ENCODE results near the gene KCNQ1OT1.

KCNQ1OT1 gene

DNA sequence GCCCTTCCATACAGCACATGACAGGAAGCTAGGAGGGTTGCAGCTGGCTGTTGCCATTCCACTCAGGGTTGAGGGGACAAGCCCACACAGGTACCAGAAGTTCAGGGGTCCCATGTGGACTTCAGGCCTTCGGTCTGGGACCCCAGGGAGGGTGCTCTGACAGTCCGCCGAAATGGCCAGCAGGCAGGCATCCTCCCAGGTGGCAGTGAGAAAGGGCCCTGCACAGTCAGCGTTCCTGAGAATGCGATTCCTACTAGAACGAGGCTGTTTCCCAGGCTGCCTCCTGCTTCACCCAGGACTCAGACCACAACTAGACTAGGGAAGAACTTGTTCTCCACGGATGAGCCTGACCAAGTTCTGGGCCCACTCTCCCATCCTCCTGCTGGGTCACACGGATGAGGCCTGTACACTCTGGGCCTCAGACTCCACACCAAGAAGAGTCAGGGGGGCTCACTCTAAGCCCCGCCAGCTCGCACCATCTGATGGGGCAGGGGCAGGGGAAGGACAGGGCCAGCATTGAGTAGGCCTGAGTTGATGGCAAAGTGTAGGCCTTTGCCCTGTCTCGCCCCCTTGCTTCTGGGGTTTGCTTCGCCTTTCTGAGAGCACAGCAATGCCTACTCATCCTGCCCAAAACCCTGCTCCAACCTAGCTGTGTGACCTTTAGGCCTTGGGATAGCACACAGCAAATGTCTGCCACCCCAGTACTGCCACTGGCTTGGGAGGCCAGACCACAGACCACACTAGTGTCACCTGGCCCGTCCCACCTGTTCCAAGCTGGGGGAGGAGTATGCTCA, 14.0 kb downstream of the KCNQ1OT1 start:
- DNase-seq = no peak

DNA sequence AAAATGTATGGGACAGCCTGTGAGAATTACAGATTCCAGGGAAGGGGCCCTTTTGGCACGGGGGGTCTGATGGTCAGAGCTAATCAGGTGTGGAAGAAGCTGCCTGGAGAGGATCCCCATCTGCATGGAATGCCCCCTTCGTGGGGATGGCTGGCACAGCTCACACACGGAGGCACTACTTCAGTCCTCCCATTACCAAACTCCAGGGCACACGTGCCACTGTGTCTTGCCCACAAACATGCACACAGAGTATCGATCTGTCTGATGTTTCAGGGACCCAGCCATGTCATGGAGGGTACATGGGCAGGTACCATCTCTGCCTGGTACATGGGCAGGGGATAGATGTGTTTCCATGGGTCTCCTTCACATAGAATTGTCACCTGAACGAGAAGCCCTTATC, 14.7 kb downstream of the KCNQ1OT1 start:
- no peak for DNase-seq

DNA sequence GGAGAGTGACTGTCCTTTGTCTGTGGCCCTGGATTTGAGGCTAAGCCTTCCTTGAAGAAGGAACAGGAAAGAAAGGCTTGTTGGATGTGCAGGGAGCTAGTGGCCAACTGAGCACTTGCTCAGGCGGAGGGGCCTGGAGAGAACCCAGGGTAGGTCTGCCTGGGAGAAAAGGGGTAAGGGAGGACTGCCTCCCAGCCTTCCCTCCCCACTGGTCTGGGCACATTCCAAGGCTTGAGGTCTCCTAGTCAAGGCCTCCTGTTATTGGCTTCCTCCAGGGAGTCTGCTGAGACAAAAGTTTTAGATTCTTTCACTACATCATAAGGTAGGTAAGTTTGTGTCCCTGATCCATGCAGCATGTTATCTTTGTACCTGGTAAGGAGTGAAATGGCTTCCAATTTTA, 15.2 kb downstream of the KCNQ1OT1 start:
- no peak for DNase-seq

DNA sequence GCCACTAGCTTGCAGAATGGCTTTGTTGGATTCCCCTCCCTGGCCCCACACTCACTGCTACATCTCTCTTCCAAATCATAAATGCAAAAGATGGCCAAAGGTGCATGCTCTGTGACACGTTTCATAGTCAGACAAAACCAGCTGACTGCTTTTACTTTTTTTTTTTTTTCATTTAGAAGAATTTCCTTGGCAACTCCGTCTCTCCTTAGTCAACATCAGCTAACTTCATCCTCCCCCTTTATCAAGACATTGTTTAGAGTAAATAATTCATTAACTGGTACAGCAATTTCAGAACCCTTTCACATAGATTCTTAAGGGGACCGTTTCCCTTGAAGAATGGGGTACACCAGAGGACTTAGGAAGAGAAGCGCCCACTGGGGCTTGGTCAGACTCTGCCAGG, 16.0 kb downstream of the KCNQ1OT1 start:
- no peak for DNase-seq

DNA sequence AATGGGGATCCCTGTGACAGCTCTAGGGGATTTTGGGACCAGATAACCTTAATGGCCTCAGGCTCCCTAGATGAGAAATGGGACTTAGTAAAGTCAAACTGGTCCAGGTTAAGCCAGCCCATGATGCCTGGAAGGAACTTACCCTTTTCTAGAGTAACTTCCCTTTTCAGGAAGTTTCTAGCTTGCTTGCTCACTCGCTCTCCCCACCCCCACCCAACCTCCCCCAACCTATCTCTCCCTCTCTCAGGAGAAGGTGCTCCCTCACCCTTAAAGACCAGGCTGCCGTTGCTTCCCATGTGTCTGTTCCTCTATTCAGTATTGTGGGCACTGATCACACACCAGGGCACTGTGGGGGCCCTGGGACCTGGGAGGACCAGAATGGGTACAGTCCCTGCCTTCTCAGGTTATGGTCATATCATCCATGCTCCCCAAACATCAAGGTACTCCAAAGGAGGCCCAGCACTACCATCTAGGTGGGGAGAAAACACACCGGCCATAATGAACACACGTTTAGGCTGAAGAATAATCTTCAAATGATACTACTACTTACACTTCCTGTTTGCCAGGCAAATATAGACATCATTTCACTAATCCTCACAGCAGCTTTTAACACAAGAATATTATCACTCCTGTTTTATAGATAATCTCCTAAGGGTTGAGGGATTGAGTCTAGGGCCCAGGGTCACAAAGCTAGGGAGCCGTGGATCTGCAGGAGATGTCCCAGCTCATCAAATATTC, 18.2 kb downstream of the KCNQ1OT1 start:
- DNase-seq = no peak

DNA sequence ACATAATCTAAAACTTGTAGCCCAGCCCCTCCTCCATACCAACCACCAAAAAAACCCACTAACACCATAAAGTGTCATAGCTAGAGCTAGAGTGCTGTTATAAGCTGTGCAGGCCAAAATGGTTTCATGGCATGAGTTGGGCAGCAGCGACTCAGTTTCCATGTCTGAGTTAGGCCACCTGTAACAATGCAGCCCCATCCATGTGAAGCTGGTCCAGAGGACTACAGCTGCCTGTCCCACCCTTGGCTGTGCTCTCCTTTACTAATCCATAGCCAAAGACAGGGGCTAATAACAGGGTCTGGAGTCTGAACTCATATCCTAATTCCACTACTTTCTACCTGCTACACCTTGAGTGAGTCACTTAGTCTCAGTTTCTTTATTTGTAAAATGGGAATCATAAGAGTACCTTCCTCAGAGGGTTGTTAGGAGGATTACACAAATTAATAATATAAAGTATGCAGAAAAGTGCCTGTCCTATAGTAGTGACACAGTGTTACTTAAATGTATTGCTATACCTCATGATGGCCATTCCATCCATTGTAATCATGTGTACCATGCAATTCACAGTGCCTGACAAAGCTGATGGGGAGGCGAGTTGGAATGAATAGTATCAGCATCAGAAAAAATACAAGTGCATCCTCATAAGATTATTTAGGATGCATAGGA, 20.6 kb downstream of the KCNQ1OT1 start:
- DNase-seq = no peak

DNA sequence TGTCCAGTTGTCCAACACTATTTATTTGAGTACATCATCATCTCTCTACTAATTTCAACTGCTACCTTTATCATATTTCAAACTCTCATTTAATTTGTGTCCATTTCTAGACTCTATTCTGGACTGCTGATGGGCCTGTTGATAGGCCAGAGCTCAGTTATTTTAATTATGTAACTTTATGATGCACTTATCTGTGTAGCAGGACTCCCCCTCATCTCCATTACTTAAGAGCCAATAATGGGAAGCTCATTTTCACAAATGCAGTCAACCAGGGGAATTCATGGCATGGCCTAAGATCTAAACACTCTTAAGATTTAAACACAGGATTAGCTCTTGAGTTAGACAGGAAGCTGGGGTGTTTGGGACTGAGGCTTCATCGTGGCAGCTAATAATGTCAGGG, 21.4 kb downstream of the KCNQ1OT1 start:
- no peak for DNase-seq

DNA sequence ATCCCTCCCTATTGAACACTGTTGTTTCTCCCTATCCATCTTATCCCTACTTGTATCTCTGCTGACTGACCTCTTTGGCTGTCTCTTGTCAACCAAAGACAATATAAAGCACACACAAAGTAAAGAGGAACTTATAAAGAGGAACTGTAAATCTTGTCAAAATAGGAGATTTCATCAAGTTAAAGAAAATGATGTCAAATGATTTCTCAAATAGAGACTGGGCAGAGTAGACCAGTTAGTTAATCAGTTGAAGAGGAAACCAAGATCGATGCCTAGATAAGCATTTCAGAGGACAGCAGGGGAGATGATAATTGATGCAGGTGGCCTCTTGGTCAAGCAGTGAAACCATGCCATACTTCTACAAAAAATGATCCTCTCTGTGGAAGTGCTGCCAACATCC, 22.7 kb downstream of the KCNQ1OT1 start:
- no peak for DNase-seq

DNA sequence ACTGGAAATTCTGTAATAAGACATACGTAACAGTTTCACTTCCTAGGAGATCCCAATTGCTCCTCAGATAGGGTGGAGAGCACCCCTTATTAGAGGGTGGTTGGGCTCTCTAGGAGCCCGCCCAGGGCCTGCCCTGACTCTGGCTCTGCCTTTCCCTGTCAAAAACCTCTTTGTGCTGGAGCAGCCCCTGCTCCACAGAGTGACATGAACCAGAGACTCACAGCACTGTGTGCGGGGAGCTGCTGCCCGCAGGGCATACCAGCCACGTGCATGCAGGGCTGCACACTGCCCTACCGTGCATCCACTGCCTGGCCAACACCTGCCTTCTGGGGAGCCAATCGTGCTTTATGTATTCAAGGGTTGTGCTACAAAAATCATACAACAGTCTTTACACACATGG, 24.3 kb downstream of the KCNQ1OT1 start:
- no peak for DNase-seq

DNA sequence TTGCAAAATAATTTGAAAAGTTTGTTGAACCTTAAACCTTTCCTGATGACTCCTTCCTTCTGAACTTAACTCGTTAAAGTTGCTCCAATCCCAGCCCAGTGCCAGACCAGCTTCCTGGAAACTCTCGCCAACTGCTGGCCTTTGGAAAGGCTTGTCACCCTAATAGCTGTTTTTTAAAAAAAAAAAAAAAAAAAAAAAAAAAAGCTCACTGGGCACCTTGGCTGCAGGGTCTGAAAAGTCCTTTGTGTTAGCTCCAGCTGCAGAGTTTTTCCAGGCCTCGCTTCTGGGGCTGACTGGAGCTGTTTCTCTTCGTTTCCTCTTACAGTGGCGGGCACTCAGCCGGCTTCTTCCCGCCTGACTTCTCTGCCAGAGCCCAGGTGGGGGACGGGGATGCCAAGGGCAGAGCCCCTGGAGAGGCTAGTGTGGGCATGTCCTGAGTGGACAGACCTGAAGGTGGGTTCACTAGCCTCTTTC, 25.1 kb downstream of the KCNQ1OT1 start:
- no peak for DNase-seq

DNA sequence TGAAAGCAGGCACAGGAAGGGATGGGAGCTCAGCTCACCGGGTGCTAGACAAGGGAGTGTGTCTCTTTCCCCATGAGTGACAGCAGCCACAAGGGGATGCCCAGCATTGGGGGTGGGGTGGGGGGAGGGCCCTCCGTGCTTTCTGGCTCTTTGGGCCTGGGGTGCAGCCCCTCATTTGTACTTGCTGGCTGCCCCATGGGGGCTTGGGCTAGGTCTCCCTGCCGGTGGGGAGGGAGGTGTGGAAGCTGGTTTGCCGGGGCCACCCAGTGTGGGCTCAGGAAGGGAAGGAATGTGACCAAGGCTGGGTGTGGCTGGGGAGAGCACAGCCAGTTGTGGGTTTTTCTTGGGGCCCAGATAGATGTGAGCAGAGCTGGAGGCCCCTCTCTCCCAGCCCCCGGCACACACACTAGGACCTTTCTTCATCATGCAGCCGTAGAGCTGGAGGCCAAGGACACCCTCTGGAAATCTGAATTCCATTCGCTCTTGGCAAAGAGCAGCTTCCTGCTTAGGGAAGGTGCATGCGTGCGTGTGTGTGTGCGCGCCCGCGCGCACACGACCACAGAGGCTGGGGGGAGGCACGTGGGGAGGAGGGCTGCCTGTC, 25.8 kb downstream of the KCNQ1OT1 start:
- no peak for DNase-seq

DNA sequence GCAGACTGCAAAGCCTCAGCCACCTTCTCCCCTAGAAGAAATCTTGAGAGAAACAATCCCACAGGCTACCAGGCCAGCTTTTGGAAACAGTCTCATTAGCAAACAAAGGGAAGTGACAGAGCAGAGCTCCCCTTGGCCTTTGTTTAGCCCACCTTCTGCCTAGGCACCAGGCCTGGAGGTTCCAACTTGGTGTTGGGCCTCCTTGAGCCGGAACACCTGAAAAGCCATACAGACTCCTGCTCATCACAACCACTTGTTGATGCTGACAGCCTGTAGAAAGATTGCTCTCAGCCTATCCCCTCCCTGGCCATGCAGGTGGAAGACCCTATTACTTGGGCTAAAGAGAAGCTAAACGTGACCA, 26.6 kb downstream of the KCNQ1OT1 start:
- no peak for DNase-seq

DNA sequence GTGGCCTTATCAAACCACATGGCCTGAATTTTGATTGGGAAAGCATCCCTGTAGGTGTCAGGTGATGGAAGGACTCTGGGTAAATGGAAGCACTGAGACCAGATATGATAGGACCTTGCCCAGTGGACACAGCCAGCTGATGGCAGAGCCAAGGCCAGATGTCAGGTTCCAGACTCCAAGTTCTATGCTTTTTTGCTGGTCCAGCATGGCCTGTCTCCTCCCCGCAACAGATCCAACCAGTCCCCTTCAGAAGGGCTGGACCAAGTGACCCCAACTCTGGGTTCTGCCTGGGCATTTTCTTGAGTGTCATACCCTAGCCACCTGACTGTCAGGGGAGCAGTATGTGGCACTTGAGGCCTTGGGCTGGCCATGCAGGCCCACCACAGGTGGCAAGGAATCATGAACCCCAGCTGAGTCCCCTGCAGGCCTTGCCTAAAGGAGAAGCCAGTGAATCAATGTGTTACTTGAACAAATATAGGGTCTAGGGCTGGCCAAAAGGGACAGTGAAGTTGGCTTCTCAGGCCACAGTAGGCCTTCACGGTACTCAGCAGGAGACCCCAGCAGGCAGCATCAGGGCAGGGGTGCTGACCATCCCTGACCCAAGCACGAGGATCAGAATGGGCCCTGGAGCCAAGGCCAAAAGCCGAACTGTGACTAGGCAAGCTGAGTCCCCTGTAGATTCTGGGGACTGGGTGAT, 27.1 kb downstream of the KCNQ1OT1 start:
- no peak for DNase-seq

DNA sequence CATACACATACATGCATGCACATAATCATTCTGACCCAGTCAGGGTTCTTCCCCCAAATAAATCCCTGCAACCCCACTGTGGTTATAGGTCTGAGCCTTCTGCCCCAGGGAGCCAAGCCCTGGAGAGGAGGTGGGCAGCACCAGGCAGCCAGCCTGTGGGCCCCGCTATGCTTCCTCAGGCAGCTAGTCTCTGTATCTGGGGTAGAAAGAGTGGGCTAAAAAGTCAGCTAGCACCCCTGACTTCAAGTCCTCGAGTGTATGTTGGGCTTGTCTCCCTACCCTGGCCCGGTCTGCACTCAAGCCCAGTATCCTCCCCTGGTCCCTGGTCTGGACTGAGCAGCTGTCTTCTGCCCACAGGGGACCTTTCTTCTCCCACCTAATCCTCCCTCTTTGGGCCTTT, 28.0 kb downstream of the KCNQ1OT1 start:
- no peak for DNase-seq

DNA sequence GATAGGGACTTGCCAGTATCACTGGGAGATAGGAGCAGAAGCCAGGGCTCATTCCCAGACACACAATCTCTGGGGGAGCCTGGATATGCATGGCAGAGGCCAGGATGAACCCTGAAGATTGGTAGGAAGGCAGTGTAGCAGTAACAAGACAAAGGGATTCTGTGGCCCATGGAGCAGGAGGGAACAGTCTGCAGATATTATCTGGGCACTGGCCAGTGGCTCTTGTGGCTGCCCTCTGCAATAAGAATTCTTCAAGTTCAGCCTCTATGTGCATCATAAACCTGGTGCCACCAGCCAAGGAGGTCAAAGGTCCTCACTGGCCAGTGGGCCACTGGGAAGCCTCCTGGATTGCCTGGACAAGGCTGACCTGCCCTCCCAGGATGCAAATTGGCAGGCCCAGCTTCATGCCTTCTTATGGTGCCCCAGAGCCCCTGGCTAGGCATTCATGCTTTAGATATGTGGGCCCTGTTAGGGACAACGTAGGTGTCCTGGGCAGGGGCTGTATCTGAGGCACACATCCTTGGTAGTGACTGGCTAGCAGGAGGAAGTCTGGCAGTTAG, 29.2 kb downstream of the KCNQ1OT1 start:
- no peak for DNase-seq

DNA sequence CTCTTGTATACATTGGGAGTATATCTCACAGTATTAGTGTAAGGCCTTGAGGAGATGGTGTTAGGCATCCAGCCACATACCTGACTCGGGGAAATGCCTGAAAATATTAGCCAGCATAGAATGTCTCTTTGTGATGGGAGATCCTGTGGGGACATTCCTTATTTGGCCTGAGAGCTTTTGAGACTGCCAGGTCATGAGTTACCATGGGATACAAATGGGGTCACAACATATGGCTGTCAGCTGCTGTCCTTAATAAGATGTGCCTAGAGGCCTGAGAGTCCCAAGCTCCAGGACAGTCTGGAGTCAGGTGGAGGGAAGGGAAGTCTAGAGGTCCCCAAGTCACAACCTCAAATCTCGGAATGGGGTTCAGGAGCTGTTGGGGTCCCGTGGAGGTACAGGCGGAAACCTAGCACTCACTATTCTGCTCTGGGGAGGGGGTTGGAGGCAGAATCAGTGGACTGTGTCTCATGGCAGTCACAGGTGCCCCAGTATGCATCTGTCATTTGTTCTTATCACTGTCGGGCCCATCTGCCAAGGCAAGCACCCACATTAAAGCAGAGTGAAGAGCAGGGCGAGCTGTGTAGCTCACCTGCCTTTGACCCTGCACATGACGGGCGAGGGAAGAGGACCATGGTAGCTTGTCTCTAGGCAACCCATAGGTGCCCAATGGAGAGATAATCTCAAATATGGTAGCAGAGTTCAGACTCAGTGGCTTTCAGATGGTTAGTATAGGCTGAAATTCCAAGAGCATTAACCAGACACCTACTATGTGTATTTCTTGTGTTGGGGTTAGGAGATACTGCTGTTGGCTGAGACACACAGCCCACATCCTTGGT, 29.9 kb downstream of the KCNQ1OT1 start:
- no peak for DNase-seq

DNA sequence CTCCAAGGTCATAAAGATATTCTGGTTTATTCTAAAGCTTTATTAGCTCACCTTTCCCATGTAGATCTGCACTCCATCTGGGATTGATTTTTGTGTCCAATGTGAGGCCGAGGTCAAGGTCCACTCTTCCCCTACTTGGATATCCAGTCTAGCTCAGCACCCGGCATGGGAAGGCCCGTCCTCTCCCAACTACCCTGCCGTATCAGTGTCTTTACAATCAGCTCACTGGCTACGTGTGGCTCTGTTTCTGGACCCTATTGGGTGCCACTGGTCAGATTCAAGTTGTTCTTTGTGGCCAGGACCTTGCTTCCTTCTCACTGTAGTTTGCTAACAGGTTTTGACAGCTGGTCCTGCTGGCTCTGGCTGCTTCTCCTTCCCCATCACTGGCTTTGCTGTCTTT, 30.9 kb downstream of the KCNQ1OT1 start:
- no peak for DNase-seq

DNA sequence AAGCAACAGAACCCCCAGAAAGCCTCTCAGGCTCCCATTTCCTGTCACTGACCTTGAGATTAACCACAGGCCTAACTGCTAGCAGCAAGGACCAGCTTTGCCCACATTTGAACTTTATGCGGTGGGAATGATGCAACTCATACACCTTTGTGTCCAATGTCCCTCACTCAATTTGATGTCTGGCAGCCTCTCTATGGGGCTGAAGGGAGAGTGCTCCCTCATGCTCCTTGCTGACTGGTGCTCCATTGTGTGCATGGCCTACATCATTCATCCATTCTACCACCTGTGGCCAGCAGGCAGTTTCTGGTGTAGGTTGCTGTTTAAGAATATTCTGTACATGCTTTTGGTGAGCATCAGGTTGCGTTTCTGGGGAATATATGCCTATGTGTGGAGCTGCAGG, 31.9 kb downstream of the KCNQ1OT1 start:
- no peak for DNase-seq

DNA sequence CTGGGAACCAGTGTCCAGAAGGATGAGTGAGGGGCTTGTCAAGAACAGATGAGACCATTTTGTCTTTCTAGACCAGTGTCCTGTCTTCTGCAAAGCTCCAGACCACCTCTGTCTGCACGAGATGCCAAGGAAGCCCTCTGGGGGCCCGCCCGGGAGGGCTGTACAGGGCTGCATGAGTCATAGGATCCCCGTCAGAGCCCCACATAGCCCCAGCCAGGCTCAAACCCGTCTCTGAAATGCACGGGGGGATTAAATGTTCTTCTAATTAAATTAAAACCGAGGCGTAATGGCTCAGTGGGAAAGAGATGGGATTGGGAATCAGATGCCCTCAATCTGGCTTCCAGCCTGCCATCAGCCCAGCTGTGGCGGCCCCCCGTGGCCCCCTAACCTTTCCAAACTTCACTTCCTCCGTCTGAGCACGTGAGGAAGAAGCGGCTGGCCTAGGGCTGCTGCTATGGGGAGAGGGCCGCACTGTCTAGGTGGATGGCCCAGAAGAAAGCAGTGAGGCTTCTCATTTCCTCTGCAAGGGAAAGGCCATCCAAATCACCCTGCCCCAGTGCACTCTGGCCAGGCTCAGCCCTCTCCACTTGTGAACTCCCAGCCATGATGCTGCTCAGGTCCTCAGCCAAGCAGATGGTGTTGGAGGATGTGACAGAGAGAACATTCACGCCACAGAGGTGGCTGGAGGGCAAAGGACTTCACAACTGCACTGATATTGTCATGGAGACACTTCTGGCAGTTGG, 32.8 kb downstream of the KCNQ1OT1 start:
- no peak for DNase-seq

DNA sequence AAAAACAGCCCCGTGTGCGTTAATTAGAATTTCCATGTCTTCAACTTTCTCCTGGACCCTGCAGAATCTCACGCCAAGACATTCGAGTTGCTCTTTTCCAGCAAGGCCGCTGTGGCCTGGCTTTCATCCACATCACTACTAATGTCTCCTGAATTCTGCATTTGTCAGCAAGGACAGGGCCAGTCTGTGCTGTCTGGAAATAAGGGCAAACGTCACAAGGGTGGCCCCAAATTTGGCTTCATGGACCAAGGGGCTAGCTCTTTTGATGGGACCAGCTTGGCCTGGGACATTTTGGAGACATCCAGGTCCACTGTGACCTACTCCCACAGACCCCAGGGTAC, 33.4 kb downstream of the KCNQ1OT1 start:
- no peak for DNase-seq

All from CD4-positive, alpha-beta T cell treated with Interferon alpha-2 for 1 hour (primary cell).